Ascending aorta (tissue), 2 donors: ENCODE results near the gene TARS2. TPM values are rescaled to one million over a fixed set of nuclear protein-coding genes. Genes with fewer than 3 reads are reported as not detected.

Source experiments
- DNase-seq, 2 donors: peaks; one replicate each; pipeline ENCODE4 v3.0.0-alpha.2; 2019; ENCODE audit warnings: low spot score in 2 of 2
- H3K27ac ChIP-seq, 2 donors: fragments of 200-600 bp; sonication (generic); one replicate each; pipeline ENCODE4 v1.5.1; 2016 to 2017; ENCODE audit warnings: mild to moderate bottlenecking in 1 of 2
- H3K27me3 ChIP-seq: fragments of 200-600 bp; sonication (generic); one replicate; pipeline ENCODE4 v1.5.1; 2017
- H3K36me3 ChIP-seq, 2 donors: fragments of 200-600 bp; sonication (generic); one replicate each; pipeline ENCODE4 v1.5.1; 2016
- H3K4me1 ChIP-seq, 2 donors: fragments of 200-600 bp; sonication (generic); one replicate each; pipeline ENCODE4 v1.5.1; 2016 to 2017; ENCODE audit warnings: mild to moderate bottlenecking in 1 of 2
- H3K4me3 ChIP-seq, 2 donors: fragments of 200-600 bp; sonication (generic); one replicate each; pipeline ENCODE4 v1.5.1; 2016 to 2017; ENCODE audit warnings: mild to moderate bottlenecking in 1 of 2
- H3K9me3 ChIP-seq, 2 donors: fragments of 200-600 bp; sonication (generic); one replicate each; pipeline ENCODE4 v1.5.1; 2016
- intact Hi-C: fragments of 100-400 bp; cut with DNase I; formaldehyde crosslinking; loops from one replicate; pipeline ENCODE4 v1.15.1; 2023
- total RNA-seq: library from RNA; depleted of rRNA; stranded (reverse); fragments of >200 nt; gene quantifications from one replicate; pipeline ENCODE4 v1.1.0, GENCODE V29; 2016
- TF ChIP-seq, protein P1 (sequence below), 3 experiments: fragments of 200-600 bp in 2 of 3; fragments of 450-650 bp in 1 of 3; sonication (generic) in 2 of 3; IDR thresholded peaks; one replicate each; pipeline ENCODE4 v1.5.1; 2016 to 2019; ENCODE audit warnings: antibody characterized with exemption in 3 of 3, mild to moderate bottlenecking in 1 of 3, moderate library complexity in 1 of 3

The TARS2 gene
- total RNA-seq: 10.9 TPM

- peak within 1 kb of the TSS; percentile 33 to 73 for H3K27ac ChIP-seq
- TF ChIP-seq, protein P1, sequence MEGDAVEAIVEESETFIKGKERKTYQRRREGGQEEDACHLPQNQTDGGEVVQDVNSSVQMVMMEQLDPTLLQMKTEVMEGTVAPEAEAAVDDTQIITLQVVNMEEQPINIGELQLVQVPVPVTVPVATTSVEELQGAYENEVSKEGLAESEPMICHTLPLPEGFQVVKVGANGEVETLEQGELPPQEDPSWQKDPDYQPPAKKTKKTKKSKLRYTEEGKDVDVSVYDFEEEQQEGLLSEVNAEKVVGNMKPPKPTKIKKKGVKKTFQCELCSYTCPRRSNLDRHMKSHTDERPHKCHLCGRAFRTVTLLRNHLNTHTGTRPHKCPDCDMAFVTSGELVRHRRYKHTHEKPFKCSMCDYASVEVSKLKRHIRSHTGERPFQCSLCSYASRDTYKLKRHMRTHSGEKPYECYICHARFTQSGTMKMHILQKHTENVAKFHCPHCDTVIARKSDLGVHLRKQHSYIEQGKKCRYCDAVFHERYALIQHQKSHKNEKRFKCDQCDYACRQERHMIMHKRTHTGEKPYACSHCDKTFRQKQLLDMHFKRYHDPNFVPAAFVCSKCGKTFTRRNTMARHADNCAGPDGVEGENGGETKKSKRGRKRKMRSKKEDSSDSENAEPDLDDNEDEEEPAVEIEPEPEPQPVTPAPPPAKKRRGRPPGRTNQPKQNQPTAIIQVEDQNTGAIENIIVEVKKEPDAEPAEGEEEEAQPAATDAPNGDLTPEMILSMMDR (IDR thresholded peaks at IDR 0.05): peak; percentile 6 to 44 (median 27)
- peaks cover 17 to 18% of the 10 kb centered on the region in 2 donors for H3K36me3 ChIP-seq
- peak; percentile 91 to 99 for DNase-seq
- intact Hi-C loops: loop anchor here (1.0 to 5.0 kb wide), 3 partner anchors 28 to 62 kb away; partner anchors contain the start of genes ADAMTSL4 and FALEC
- H3K4me3 ChIP-seq: peak within 1 kb of the TSS; percentile 70 to 73
- H3K27me3 ChIP-seq: no peaks in the 10 kb centered on the region
- H3K9me3 ChIP-seq: no peaks in the 10 kb centered on the region
- H3K4me1 ChIP-seq: peaks cover 0 to 6% of the 10 kb centered on the region in 2 donors
Measured at GRCh38 chr1:150486966-150487762, at the start of gene TARS2. Gene TARS2 (plus strand): TSS chr1:150487419. CDS start chr1:150487451, 32 bp downstream.

DNA sequence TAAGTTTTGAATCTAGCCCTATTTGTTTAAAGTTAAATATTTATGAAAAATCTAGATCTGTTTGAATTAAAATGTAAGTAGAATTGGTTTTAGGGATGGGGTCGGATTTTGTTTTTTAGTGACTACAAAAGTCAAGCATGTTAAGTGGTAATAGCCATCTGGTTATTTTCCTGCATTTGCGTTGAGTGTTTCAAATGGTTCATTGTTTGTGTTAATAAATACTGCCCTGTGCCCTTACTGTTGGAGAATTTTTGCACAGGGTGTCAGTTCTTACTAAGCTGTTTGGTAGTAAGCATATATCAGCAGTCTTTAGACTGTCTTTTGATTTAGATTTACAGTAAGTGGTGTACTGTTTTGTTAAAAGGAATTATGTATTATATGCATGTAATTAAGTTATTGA is 46.1 kb upstream of the TARS2 start:
- Histone ChIP-seq H3K27ac (no peak overlapping the region), H3K27me3 (no peaks in the 10 kb centered on the region), H3K36me3 (peaks cover 11 to 38% of the 10 kb centered on the region in 2 donors), H3K4me3 (no peak overlapping the region), H3K9me3 (no peaks in the 10 kb centered on the region), H3K4me1 (no peaks in the 10 kb centered on the region)
- intact Hi-C loops: no loop called here
- TF ChIP-seq, protein P1 (IDR thresholded peaks at IDR 0.05): no peak
- no peak for DNase-seq

DNA sequence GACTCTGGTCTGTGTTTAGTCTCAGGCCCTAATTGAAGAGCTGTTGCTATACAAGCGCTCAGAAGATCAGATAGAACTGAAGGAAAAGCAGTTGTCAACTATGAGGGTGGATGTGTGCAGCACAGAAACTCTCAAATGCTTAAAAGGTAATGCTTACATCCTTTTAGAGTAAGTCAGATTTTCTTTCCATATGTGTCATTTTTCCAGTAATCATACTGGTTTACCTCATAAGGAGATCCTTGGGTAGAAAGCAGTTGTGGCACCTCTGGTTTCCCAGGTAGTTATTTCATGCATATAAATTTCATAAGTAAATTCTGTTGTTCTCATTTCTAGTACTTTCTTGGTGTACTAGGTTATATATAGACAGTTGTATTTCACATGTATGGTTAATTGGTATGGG is 43.0 kb upstream of the TARS2 start:
- H3K36me3 ChIP-seq: peaks cover 27 to 60% of the 10 kb centered on the region in 2 donors
- no peak overlapping the region for H3K4me3 ChIP-seq
- H3K27me3 ChIP-seq: no peaks in the 10 kb centered on the region
- H3K27ac ChIP-seq: no peak overlapping the region
- intact Hi-C loops: no loop called here
- TF ChIP-seq, protein P1 (IDR thresholded peaks at IDR 0.05): no peak
- no peaks in the 10 kb centered on the region for H3K9me3 ChIP-seq
- DNase-seq: no peak
- H3K4me1 ChIP-seq: no peaks in the 10 kb centered on the region

DNA sequence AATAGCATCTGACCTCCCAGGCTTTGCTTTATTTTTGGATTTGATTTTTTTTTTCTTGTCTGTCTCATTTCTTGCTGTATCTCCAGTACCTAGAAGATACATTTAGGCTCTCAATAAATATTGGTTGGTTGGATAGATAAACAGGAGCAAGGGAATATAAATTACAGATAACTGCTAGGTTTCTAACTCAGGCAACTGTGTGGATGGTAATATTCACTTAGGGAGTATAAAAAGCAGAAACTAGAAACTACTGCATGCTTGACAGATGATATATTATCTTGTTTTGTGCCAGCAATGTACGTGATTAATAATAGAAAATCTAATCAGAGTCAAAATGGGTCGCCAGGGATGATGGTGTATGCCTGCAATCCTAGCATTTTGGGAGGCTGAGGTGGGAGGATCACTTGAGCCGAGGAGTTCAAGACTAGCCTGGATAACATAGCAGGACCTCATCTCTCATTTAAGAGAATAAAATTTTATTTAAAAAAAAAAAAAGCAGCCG is 31.0 kb upstream of the TARS2 start:
- TF ChIP-seq, protein P1 (IDR thresholded peaks at IDR 0.05): no peak
- intact Hi-C loops: no loop called here
- Histone ChIP-seq H3K27ac (no peak overlapping the region), H3K36me3 (peaks cover 47 to 55% of the 10 kb centered on the region in 2 donors), H3K4me3 (no peak overlapping the region), H3K27me3 (no peaks in the 10 kb centered on the region), H3K4me1 (no peaks in the 10 kb centered on the region), H3K9me3 (no peaks in the 10 kb centered on the region)
- no peak for DNase-seq

GRCh38 chr1:150464422-150464826 is 22.8 kb upstream of the TARS2 start:
- TF ChIP-seq, protein P1 (IDR thresholded peaks at IDR 0.05): peak; percentile 70 to 82 (median 77)
- Histone ChIP-seq H3K4me3 (no peak overlapping the region), H3K27me3 (no peaks in the 10 kb centered on the region), H3K4me1 (no peaks in the 10 kb centered on the region), H3K9me3 (no peaks in the 10 kb centered on the region), H3K27ac (no peak overlapping the region), H3K36me3 (peaks cover 50 to 55% of the 10 kb centered on the region in 2 donors)
- intact Hi-C loops: loop anchor here (2.0 to 10.0 kb wide), 3 partner anchors 68 to 340 kb away; partner anchors contain the start of genes ADAMTSL4 and CTSK
- DNase-seq: no peak
